Astrocyte of the hippocampus (primary cell): Measurements from ENCODE around the gene ELF2.
A peak's percentile ranks its signal among the peaks of the same experiment; 100 is the strongest.
"Not testable (repeated sequence)": the region's sequence is repeated elsewhere in the genome, so short reads cannot be mapped to it uniquely, and the experiment has no call there.

Experiments used
- DNase-seq: peaks from one replicate; pipeline ENCODE4 v3.0.0; 2011; ENCODE audit warnings: low read depth, low spot score

Gene ELF2

GRCh38 chr4:139024686-139025085 lies 152.3 kb downstream of the ELF2 start:
- DNase-seq, result no peak

- DNase-seq, result no peak
These were observed 154.2 kb downstream of the ELF2 start for GRCh38 chr4:139022835-139023234.

GRCh38 chr4:139021071-139021470 lies 155.9 kb downstream of the ELF2 start:
- DNase-seq, result not testable (repeated sequence)

- no peak for DNase-seq
These were observed 156.6 kb downstream of the ELF2 start for GRCh38 chr4:139020384-139020783.

GRCh38 chr4:139018971-139019758 lies 157.9 kb downstream of the ELF2 start:
- no peak for DNase-seq

- no peak for DNase-seq
These were observed 158.5 kb downstream of the ELF2 start for GRCh38 chr4:139018501-139018900.

GRCh38 chr4:139017861-139018260 lies 159.2 kb downstream of the ELF2 start:
- DNase-seq, result no peak

- DNase-seq, result no peak
These were observed 161.0 kb downstream of the ELF2 start for GRCh38 chr4:139015948-139016471.

- DNase-seq, result peak; percentile 97
These were observed 161.6 kb downstream of the ELF2 start, which contains the start of gene NOCT for GRCh38 chr4:139015269-139015947. NOCT (plus strand) TSS chr4:139015781; CDS start chr4:139015982, 201 bp downstream.

GRCh38 chr4:139014371-139015268 lies 162.4 kb downstream of the ELF2 start:
- peak; percentile 93 for DNase-seq

- DNase-seq, result no peak
These were observed 165.6 kb downstream of the ELF2 start for GRCh38 chr4:139011225-139011950.

GRCh38 chr4:139009702-139010101 lies 167.3 kb downstream of the ELF2 start:
- DNase-seq, result no peak

- DNase-seq, result not testable (repeated sequence)
These were observed 168.7 kb downstream of the ELF2 start for GRCh38 chr4:139008278-139008677.

GRCh38 chr4:139007640-139008039 lies 169.4 kb downstream of the ELF2 start:
- no peak for DNase-seq
